Progenitor cell of endocrine pancreas (in vitro differentiated cells): ENCODE measurements around the gene CLDN24. TPM values are rescaled to one million over a fixed set of nuclear protein-coding genes. Genes with fewer than 3 reads are reported as not detected.

Experiments
- DNase-seq: peaks from one replicate; pipeline ENCODE4 v3.0.0; 2021; ENCODE audit warnings: low spot score; ENCODE audit not compliant: unreplicated experiment
- H3K27ac Mint-ChIP-seq: 2 replicates; pipeline ENCODE4 v1.8.0; 2021; ENCODE audit warnings: mild to moderate bottlenecking, moderate library complexity, mixed read lengths
- H3K27me3 Mint-ChIP-seq: 2 replicates; pipeline ENCODE4 v1.8.0; 2021; ENCODE audit warnings: mixed read lengths
- H3K36me3 Mint-ChIP-seq: 2 replicates; pipeline ENCODE4 v1.8.0; 2022; ENCODE audit warnings: mixed read lengths; ENCODE audit not compliant: insufficient read depth
- H3K4me1 Mint-ChIP-seq: 2 replicates; pipeline ENCODE4 v1.8.0; 2021; ENCODE audit warnings: low read depth, mixed read lengths
- H3K4me3 Mint-ChIP-seq: 2 replicates; pipeline ENCODE4 v1.8.0; 2021; ENCODE audit warnings: low read depth, mild to moderate bottlenecking, moderate library complexity, mixed read lengths
- H3K9me3 Mint-ChIP-seq: 2 replicates; pipeline ENCODE4 v1.8.0; 2021; ENCODE audit warnings: low read depth, mixed read lengths
- CTCF ChIP-seq: fragments of 200-600 bp; sonication (generic); IDR thresholded peaks from one replicate; pipeline ENCODE4 v1.5.0; 2021; ENCODE audit warnings: antibody characterized with exemption, mild to moderate bottlenecking; ENCODE audit not compliant: unreplicated experiment
- total RNA-seq: library from RNA; stranded (reverse); gene quantifications from 2 replicates; pipeline ENCODE4 v1.2.1, GENCODE V29; 2021

CLDN24 gene
- total RNA-seq, 1 donor from 2014 or later: not detected

DNA sequence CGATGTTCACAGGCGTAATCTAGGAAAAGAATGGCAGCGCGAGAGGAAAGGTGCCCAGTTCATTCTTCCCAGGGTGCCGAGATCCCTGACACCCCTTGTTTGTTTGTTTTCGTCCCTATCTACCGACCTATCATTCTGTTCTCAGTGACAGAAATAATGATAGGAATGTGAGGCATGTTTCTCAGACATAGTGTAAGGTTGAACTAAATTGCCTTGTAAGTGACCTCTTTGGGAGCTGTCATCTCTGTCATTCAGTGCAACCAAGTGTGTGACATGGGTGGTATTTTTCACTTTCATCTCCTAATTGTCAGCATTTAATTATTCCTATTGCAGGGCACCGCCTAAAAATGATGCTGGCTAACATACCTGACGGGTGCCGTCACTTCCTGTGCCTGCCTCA lies 26.5 kb downstream of the CLDN24 start:
- no peak for DNase-seq
- Mint-ChIP-seq H3K4me1 (peaks cover 13% of the 10 kb centered on the region), H3K4me3 (no peak overlapping the region), H3K36me3 (peaks cover 42% of the 10 kb centered on the region), H3K27ac (peak overlapping the region; percentile 33), H3K27me3 (no peaks in the 10 kb centered on the region), H3K9me3 (no peaks in the 10 kb centered on the region)
- no peak for TF ChIP-seq CTCF

- TF ChIP-seq CTCF: no peak
- H3K4me3 Mint-ChIP-seq: no peak overlapping the region
- no peak for DNase-seq
- H3K27me3 Mint-ChIP-seq: no peaks in the 10 kb centered on the region
- H3K27ac Mint-ChIP-seq: peak overlapping the region; percentile 2
- H3K9me3 Mint-ChIP-seq: no peaks in the 10 kb centered on the region
- peaks cover 43% of the 10 kb centered on the region for H3K36me3 Mint-ChIP-seq
- H3K4me1 Mint-ChIP-seq: peaks cover 10% of the 10 kb centered on the region
Observed at GRCh38 chr4:183291070-183291469, 31.2 kb downstream of the CLDN24 start.

GRCh38 chr4:183289688-183290087 lies 32.5 kb downstream of the CLDN24 start:
- no peak for DNase-seq
- peaks cover 3% of the 10 kb centered on the region for H3K4me1 Mint-ChIP-seq
- H3K9me3 Mint-ChIP-seq: no peaks in the 10 kb centered on the region
- H3K27ac Mint-ChIP-seq: no peak overlapping the region
- no peak overlapping the region for H3K4me3 Mint-ChIP-seq
- H3K27me3 Mint-ChIP-seq: no peaks in the 10 kb centered on the region
- peaks cover 36% of the 10 kb centered on the region for H3K36me3 Mint-ChIP-seq
- no peak for TF ChIP-seq CTCF

- no peak overlapping the region for H3K27ac Mint-ChIP-seq
- H3K9me3 Mint-ChIP-seq: no peaks in the 10 kb centered on the region
- H3K4me1 Mint-ChIP-seq: peaks cover 5% of the 10 kb centered on the region
- H3K36me3 Mint-ChIP-seq: peaks cover 33% of the 10 kb centered on the region
- no peaks in the 10 kb centered on the region for H3K27me3 Mint-ChIP-seq
- no peak for TF ChIP-seq CTCF
- no peak overlapping the region for H3K4me3 Mint-ChIP-seq
- DNase-seq: no peak
Observed at GRCh38 chr4:183288955-183289354, 33.3 kb downstream of the CLDN24 start.

DNA sequence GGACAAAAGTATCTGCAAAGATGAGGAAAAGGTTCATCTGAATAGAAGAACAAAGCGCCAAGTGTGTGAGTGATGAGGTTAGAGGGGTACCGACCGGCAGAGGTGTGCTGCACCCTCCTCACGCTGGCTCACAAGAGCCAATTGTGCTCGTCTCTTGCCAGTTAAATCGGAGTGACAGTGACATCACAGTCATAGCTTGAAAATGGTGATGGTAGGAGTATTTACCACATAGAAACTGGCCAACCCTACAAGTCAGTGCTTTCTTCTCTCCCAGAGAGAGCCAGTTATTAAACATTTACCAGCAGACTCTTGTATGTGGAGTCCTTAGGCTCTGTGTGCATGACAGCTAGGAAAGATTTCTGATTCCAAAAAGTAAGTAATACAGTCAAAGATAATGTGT lies 34.5 kb downstream of the CLDN24 start:
- Mint-ChIP-seq H3K9me3 (no peaks in the 10 kb centered on the region), H3K27ac (no peak overlapping the region), H3K4me3 (no peak overlapping the region), H3K4me1 (peaks cover 5% of the 10 kb centered on the region), H3K27me3 (no peaks in the 10 kb centered on the region), H3K36me3 (peaks cover 32% of the 10 kb centered on the region)
- TF ChIP-seq CTCF: no peak
- DNase-seq: no peak
